Liver (tissue), 9 donors: ENCODE results near the gene SYPL1. TPM values are rescaled to one million over a fixed set of nuclear protein-coding genes. Genes with fewer than 3 reads are reported as not detected.

Experiments used
- DNase-seq: peaks from one replicate; pipeline ENCODE4 v3.0.0-alpha.2; 2017; ENCODE audit warnings: low spot score
- H3K27ac ChIP-seq, 2 donors: one replicate each; pipeline ENCODE4 v1.7.0; 2013; ENCODE audit warnings: inconsistent platforms in 2 of 2, low read length in 2 of 2, control low read depth in 1 of 2, low read depth in 1 of 2, mild to moderate bottlenecking in 1 of 2
- H3K27me3 ChIP-seq, 4 donors: one replicate each; pipeline versions ENCODE4 v1.6.1 to v1.7.0; 2013; ENCODE audit warnings: low read length in 3 of 4, inconsistent platforms in 1 of 4, mild to moderate bottlenecking in 1 of 4, moderate library complexity in 1 of 4; ENCODE audit not compliant: control insufficient read depth in 4 of 4, insufficient read depth in 4 of 4
- H3K36me3 ChIP-seq, 4 donors: one replicate each; pipeline versions ENCODE4 v1.6.1 to v1.7.0; 2013; ENCODE audit warnings: low read length in 3 of 4, mild to moderate bottlenecking in 3 of 4, low read depth in 1 of 4, moderate library complexity in 1 of 4; ENCODE audit not compliant: control insufficient read depth in 4 of 4, insufficient read depth in 3 of 4
- H3K4me1 ChIP-seq, 4 donors: one replicate each; pipeline versions ENCODE4 v1.6.1 to v1.7.0; 2013; ENCODE audit warnings: low read length in 3 of 4, mild to moderate bottlenecking in 3 of 4, moderate library complexity in 1 of 4; ENCODE audit not compliant: control insufficient read depth in 4 of 4, insufficient read depth in 4 of 4
- H3K4me3 ChIP-seq, 3 donors: one replicate each; pipeline versions ENCODE4 v1.6.1 to v1.7.0; 2013; ENCODE audit warnings: low read length in 3 of 3, control low read depth in 1 of 3, low read depth in 1 of 3, mild to moderate bottlenecking in 1 of 3
- H3K9ac ChIP-seq, 2 donors: one replicate each; pipeline ENCODE4 v1.7.0; 2013; ENCODE audit warnings: low read length in 2 of 2, mild to moderate bottlenecking in 2 of 2, moderate library complexity in 2 of 2, control low read depth in 1 of 2, low read depth in 1 of 2
- H3K9me3 ChIP-seq, 4 donors: one replicate each; pipeline versions ENCODE4 v1.6.1 to v1.7.0; 2013; ENCODE audit warnings: low read length in 3 of 4; ENCODE audit not compliant: control insufficient read depth in 4 of 4
- ATF3 ChIP-seq: IDR thresholded peaks from 2 replicates; pipeline ENCODE4 v1.6.1; 2016; ENCODE audit warnings: antibody characterized with exemption
- CTCF ChIP-seq: fragments of 150-350 bp; IDR thresholded peaks from 2 replicates; pipeline ENCODE4 v1.5.1; 2017; ENCODE audit warnings: improper control_type of control experiment, low read depth, low read length; ENCODE audit not compliant: missing input control
- FOXA2 ChIP-seq: IDR thresholded peaks from 2 replicates; pipeline ENCODE4 v1.6.1; 2016; ENCODE audit warnings: antibody characterized with exemption
- GABPA ChIP-seq, 2 donors: IDR thresholded peaks in 1 of 2; conservative IDR thresholded peaks in 1 of 2; 2 replicates each; pipeline ENCODE4 v1.6.1; 2016; ENCODE audit warnings: antibody characterized with exemption in 2 of 2, mild to moderate bottlenecking in 1 of 2, moderate library complexity in 1 of 2
- HNF4A ChIP-seq, 2 donors: conservative IDR thresholded peaks; 2 replicates each; pipeline ENCODE4 v1.6.1; 2016; ENCODE audit warnings: antibody characterized with exemption in 2 of 2, mild to moderate bottlenecking in 2 of 2
- JUND ChIP-seq, 2 donors: IDR thresholded peaks; 2 replicates each; pipeline ENCODE4 v1.6.1; 2016; ENCODE audit warnings: antibody characterized with exemption in 2 of 2
- MAX ChIP-seq: IDR thresholded peaks from 2 replicates; pipeline ENCODE4 v1.6.1; 2016; ENCODE audit warnings: antibody characterized with exemption
- NR2F2 ChIP-seq: IDR thresholded peaks from 2 replicates; pipeline ENCODE4 v1.6.1; 2016; ENCODE audit warnings: antibody characterized with exemption
- REST ChIP-seq: IDR thresholded peaks from 2 replicates; pipeline ENCODE4 v1.6.1; 2016; ENCODE audit warnings: antibody characterized with exemption, mild to moderate bottlenecking
- RXRA ChIP-seq, 2 donors: IDR thresholded peaks; 2 replicates each; pipeline ENCODE4 v1.6.1; 2017 to 2018; ENCODE audit warnings: antibody characterized with exemption in 2 of 2, mild to moderate bottlenecking in 1 of 2
- SP1 ChIP-seq: IDR thresholded peaks from 2 replicates; pipeline ENCODE4 v1.6.1; 2018; ENCODE audit warnings: antibody characterized with exemption, mild to moderate bottlenecking
- TAF1 ChIP-seq: conservative IDR thresholded peaks from 2 replicates; pipeline ENCODE4 v1.6.1; 2016; ENCODE audit warnings: antibody characterized with exemption, mild to moderate bottlenecking
- WGBS: extraction: QIAGEN DNeasy Blood & Tissue Kit; methylation state at CpG from one replicate; pipeline ENCODE4 v1.1.7; 2013; 5-methylcytosine and 5-hydroxymethylcytosine counted together
- polyA plus RNA-seq, 2 donors: library from polyadenylated mRNA; stranded (reverse) in 1 of 2; unstranded in 1 of 2; fragments of 200-250 nt in 1 of 2; fragments of >200 nt in 1 of 2; fragmentation: Nextera tagmentation in 1 of 2; extraction: Ambion mirVana in 1 of 2; gene quantifications; one replicate each; pipeline versions ENCODE4 v1.2.1 to v1.2.3, GENCODE V29; 2013 to 2015
- total RNA-seq, 2 donors: library from RNA; depleted of rRNA; stranded (reverse); fragments of >200 nt; gene quantifications; one replicate each; pipeline ENCODE4 v1.2.3, GENCODE V29; 2014
- donor health status: healthy.
- donor health status: healthy.
- donor health status: healthy.
- donor health status: healthy.
- donor health status: healthy.

Gene SYPL1
- total and polyA plus RNA-seq, 4 donors = 25.5 to 41.2 (median 28.8) TPM

GRCh38 chr7:106108991-106109390 lies 3.1 kb downstream of the SYPL1 start:
- H3K9me3 ChIP-seq = no peaks in the 10 kb centered on the region

GRCh38 chr7:106104721-106105260 lies 7.3 kb downstream of the SYPL1 start:
- Histone ChIP-seq H3K9ac (no peak overlapping the region), H3K4me1 (peaks cover 8 to 25% (median 16%) of the 10 kb centered on the region in 4 donors), H3K27ac (no peak overlapping the region), H3K36me3 (no peaks in the 10 kb centered on the region), H3K27me3 (no peaks in the 10 kb centered on the region), H3K4me3 (no peak overlapping the region), H3K9me3 (no peaks in the 10 kb centered on the region)
- WGBS = 91% methylated on average over 2 of the region's 2 CpGs
- TF ChIP-seq GABPA (IDR thresholded peaks at IDR 0.05 in 1 of 2, conservative IDR thresholded peaks at IDR 0.05 in 1 of 2) (no peak), MAX (no peak), RXRA (IDR thresholded peaks at IDR 0.05) (no peak), NR2F2 (no peak), FOXA2 (no peak), SP1 (no peak), REST (no peak), ATF3 (no peak), TAF1 (no peak)
- DNase-seq = no peak

More at GRCh38 chr7:106108991-106109390, 3.1 kb downstream of the SYPL1 start:
- Histone ChIP-seq H3K36me3 (no peaks in the 10 kb centered on the region), H3K4me3 (no peak overlapping the region), H3K27ac (no peak overlapping the region), H3K9ac (no peak overlapping the region), H3K4me1 (peaks cover 9 to 21% (median 16%) of the 10 kb centered on the region in 4 donors), H3K27me3 (no peaks in the 10 kb centered on the region)
- TF ChIP-seq RXRA (IDR thresholded peaks at IDR 0.05) = no peak
- TF ChIP-seq REST = no peak
- no peak for TF ChIP-seq MAX
- TF ChIP-seq CTCF = no peak
- TF ChIP-seq ATF3 = no peak
- TF ChIP-seq HNF4A (conservative IDR thresholded peaks at IDR 0.05) = peak in 1 of 2 donors; percentile 26
- no peak for TF ChIP-seq JUND (IDR thresholded peaks at IDR 0.05)
- TF ChIP-seq GABPA (IDR thresholded peaks at IDR 0.05 in 1 of 2, conservative IDR thresholded peaks at IDR 0.05 in 1 of 2) = no peak
- no peak for DNase-seq
- 75% methylated on average over 1 of the region's 1 CpG for WGBS
